Fibroblast of mammary gland (primary cell): Measurements from ENCODE around the gene EFCAB13.
A peak's percentile ranks its signal among the peaks of the same experiment; 100 is the strongest.
"Not testable (repeated sequence)": the region's sequence is repeated elsewhere in the genome, so short reads cannot be mapped to it uniquely, and the experiment has no call there.

ENCODE experiments used
- DNase-seq: peaks from one replicate; pipeline ENCODE4 v3.0.0-alpha.2; 2010; ENCODE audit warnings: low read depth
- H3K4me3 ChIP-seq: 2 replicates; pipeline ENCODE4 v1.5.1; 2011; ENCODE audit warnings: low read depth, mild to moderate bottlenecking, low read length, moderate library complexity; ENCODE audit not compliant: control insufficient read depth
- CTCF ChIP-seq: conservative IDR thresholded peaks from 2 replicates; pipeline ENCODE4 v1.5.1; 2011; ENCODE audit warnings: low read depth, low read length, inconsistent platforms; ENCODE audit not compliant: control insufficient read depth, insufficient read depth

Gene EFCAB13

GRCh38 chr17:47388825-47389224, 65.1 kb downstream of the EFCAB13 start:
- H3K4me3 ChIP-seq: no peak overlapping the region
- no peak for TF ChIP-seq CTCF
- DNase-seq: no peak

GRCh38 chr17:47397532-47398128, 73.9 kb downstream of the EFCAB13 start:
- not testable (repeated sequence) for DNase-seq, H3K4me3 ChIP-seq

- H3K4me3 ChIP-seq: no peak overlapping the region
- TF ChIP-seq CTCF: no peak
- no peak for DNase-seq
These were observed 76.6 kb downstream of the EFCAB13 start for GRCh38 chr17:47400333-47400732.

- no peak overlapping the region for H3K4me3 ChIP-seq
- TF ChIP-seq CTCF: no peak
- no peak for DNase-seq
These were observed 77.3 kb downstream of the EFCAB13 start for GRCh38 chr17:47401100-47401499.

GRCh38 chr17:47404006-47404405, 80.3 kb downstream of the EFCAB13 start:
- TF ChIP-seq CTCF: no peak
- H3K4me3 ChIP-seq: no peak overlapping the region
- no peak for DNase-seq

GRCh38 chr17:47404875-47405274, 81.1 kb downstream of the EFCAB13 start:
- no peak for TF ChIP-seq CTCF
- H3K4me3 ChIP-seq: no peak overlapping the region
- DNase-seq: no peak

- H3K4me3 ChIP-seq: no peak overlapping the region
- DNase-seq: peak; percentile 36
- no peak for TF ChIP-seq CTCF
These were observed 90.1 kb downstream of the EFCAB13 start for GRCh38 chr17:47413872-47414271.
